ENCODE data around the gene KRT6A. TPM values are rescaled to one million over a fixed set of nuclear protein-coding genes. Genes with fewer than 3 reads are reported as not detected.

Gene KRT6A
- total RNA-seq (2014; rRNA removed; shearing (Covaris generic)) = not detected in 2 replicates
- polyA plus RNA-seq (2016; fragmentation: Nextera tagmentation; extraction: Ambion mirVana) = not detected in 2 replicates

- Histone ChIP-seq H3K27me3 (replicated peaks; ENCODE audit: insufficient read depth) (peaks cover 11% of the 10 kb centered on the region), H2AFZ (no peak within 1 kb of the TSS), H3K4me2 (ENCODE audit: unreplicated experiment) (peak within 1 kb of the TSS; percentile 80), H3K9ac (peak within 1 kb of the TSS; percentile 28; the same call in 1 of the 2 replicates), H3K9me3 (ENCODE audit: low read depth) (no peaks in the 10 kb centered on the region), H3K36me3 (ENCODE audit: low read depth) (no peaks in the 10 kb centered on the region), H3K9me2 (ENCODE audit: insufficient read depth) (no peaks in the 10 kb centered on the region), H3F3A (ENCODE audit: insufficient read depth) (peaks cover 30% of the 10 kb centered on the region), H4K20me1 (ENCODE audit: insufficient read depth) (no peaks in the 10 kb centered on the region), H3K27ac (no peak within 1 kb of the TSS), H3K4me1 (ENCODE audit: insufficient read depth) (peaks cover 43% of the 10 kb centered on the region), H3K79me2 (ENCODE audit: insufficient read depth) (no peaks in the 10 kb centered on the region), H3K4me3 (no peak within 1 kb of the TSS)
- TF ChIP-seq EZH2 (IDR thresholded peaks at IDR 0.05; ENCODE audit: insufficient read depth, poor library complexity, severe bottlenecking) (no peak), EZH2phosphoT487 (IDR thresholded peaks at IDR 0.05; ENCODE audit: insufficient read depth, low read depth) (no peak)
- DNase-seq = peak; percentile 6
- in situ Hi-C loops (cut with MboI) = no loop called here
- 94 to 95% methylated on average over 2 of the region's 2 CpGs for whole genome bisulfite sequencing, 2 experiments (ENCODE audit: low coverage in 1 of 2, low lambda C conversion rate in 2 of 2, missing lambda C conversion rate in 2 of 2)
Measured at GRCh38 chr12:52493172-52493571, at the start of gene KRT6A. Gene KRT6A, minus strand, starts transcription at chr12:52493257. Its CDS starts 69 bp downstream, at chr12:52493188.

DNA sequence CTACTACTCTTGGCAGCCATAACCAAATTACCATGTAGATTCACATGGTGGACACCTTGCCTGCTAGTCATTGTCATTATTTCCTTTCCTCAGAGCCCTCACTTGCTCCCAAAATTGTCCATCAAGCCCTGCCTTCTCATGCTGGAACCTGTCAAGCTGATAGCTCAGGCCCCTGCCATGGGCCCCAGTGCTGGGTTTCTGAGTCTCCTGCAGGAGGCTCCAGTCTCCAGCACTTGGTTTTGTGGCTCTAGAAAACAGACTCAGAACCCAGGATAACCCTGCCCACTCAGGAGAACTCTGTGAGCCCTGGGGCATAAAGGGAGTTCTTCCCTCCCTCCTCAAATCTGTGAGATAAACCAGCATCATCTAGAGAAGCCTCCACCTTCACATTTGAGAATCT lies 49.1 kb upstream of the KRT6A start:
- H3K27ac ChIP-seq = no peak overlapping the region
- H3K9me2 ChIP-seq (ENCODE audit: insufficient read depth) = no peaks in the 10 kb centered on the region
- no peaks in the 10 kb centered on the region for H4K20me1 ChIP-seq (ENCODE audit: insufficient read depth)
- peaks cover 19% of the 10 kb centered on the region for H3K27me3 ChIP-seq (replicated peaks; ENCODE audit: insufficient read depth)
- no peak overlapping the region for H3K4me2 ChIP-seq (ENCODE audit: unreplicated experiment)
- H3K4me1 ChIP-seq (ENCODE audit: insufficient read depth) = no peaks in the 10 kb centered on the region
- TF ChIP-seq EZH2 (IDR thresholded peaks at IDR 0.05; ENCODE audit: insufficient read depth, poor library complexity, severe bottlenecking) = no peak
- H3K9me3 ChIP-seq (ENCODE audit: low read depth) = no peaks in the 10 kb centered on the region
- H3K79me2 ChIP-seq (ENCODE audit: insufficient read depth) = no peaks in the 10 kb centered on the region
- no peak overlapping the region for H3K4me3 ChIP-seq
- no peaks in the 10 kb centered on the region for H3F3A ChIP-seq (ENCODE audit: insufficient read depth)
- H3K9ac ChIP-seq = no peak overlapping the region
- in situ Hi-C loops (cut with MboI) = no loop called here
- no peak overlapping the region for H2AFZ ChIP-seq
- no peak for DNase-seq
- H3K36me3 ChIP-seq (ENCODE audit: low read depth) = no peaks in the 10 kb centered on the region

DNA sequence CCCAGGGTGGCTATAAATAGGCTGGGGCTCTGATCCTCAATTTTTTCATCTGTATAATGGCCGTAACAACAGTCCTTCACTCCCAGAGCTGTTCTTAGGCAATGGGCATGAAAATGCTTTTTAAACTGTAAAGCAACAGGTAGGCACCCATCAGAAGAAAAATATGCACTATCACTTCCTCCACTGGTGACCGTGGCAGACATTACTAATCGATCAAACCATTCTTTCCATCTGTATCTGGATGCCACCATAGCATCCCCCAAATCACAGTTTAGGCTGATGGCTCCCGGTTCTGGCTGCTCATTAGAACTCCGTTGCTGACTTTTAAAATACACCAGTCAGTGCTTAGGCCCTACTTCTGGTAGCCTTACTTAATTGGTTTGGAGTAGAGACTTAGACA lies 48.7 kb upstream of the KRT6A start:
- no peak overlapping the region for H2AFZ ChIP-seq
- no peaks in the 10 kb centered on the region for H3K9me2 ChIP-seq (ENCODE audit: insufficient read depth)
- in situ Hi-C loops (cut with MboI) = no loop called here
- no peaks in the 10 kb centered on the region for H3F3A ChIP-seq (ENCODE audit: insufficient read depth)
- H3K4me2 ChIP-seq (ENCODE audit: unreplicated experiment) = no peak overlapping the region
- no peaks in the 10 kb centered on the region for H3K4me1 ChIP-seq (ENCODE audit: insufficient read depth)
- no peak overlapping the region for H3K4me3 ChIP-seq
- WGBS, 2 experiments (ENCODE audit: low coverage in 1 of 2, low lambda C conversion rate in 2 of 2, missing lambda C conversion rate in 2 of 2) = 72 to 75% methylated on average over 5 of the region's 5 CpGs
- no peak for DNase-seq
- H3K36me3 ChIP-seq (ENCODE audit: low read depth) = no peaks in the 10 kb centered on the region
- H3K79me2 ChIP-seq (ENCODE audit: insufficient read depth) = no peaks in the 10 kb centered on the region
- H3K27me3 ChIP-seq (replicated peaks; ENCODE audit: insufficient read depth) = peaks cover 18% of the 10 kb centered on the region
- TF ChIP-seq EZH2 (IDR thresholded peaks at IDR 0.05; ENCODE audit: insufficient read depth, poor library complexity, severe bottlenecking) (no peak), EZH2phosphoT487 (IDR thresholded peaks at IDR 0.05; ENCODE audit: insufficient read depth, low read depth) (no peak)
- no peaks in the 10 kb centered on the region for H4K20me1 ChIP-seq (ENCODE audit: insufficient read depth)
- H3K9ac ChIP-seq = no peak overlapping the region
- H3K27ac ChIP-seq = no peak overlapping the region
- no peaks in the 10 kb centered on the region for H3K9me3 ChIP-seq (ENCODE audit: low read depth)

- no peak for DNase-seq
- in situ Hi-C loops (cut with MboI) = no loop called here
- no peak overlapping the region for H3K27ac ChIP-seq
- peaks cover 10% of the 10 kb centered on the region; the same call in 1 of the 2 replicates for H3K27me3 ChIP-seq (replicated peaks; ENCODE audit: insufficient read depth)
- H3K4me3 ChIP-seq = no peak overlapping the region
- no peaks in the 10 kb centered on the region for H3K36me3 ChIP-seq (ENCODE audit: low read depth)
- 74% methylated on average over 7 of the region's 7 CpGs for WGBS, 2 experiments (ENCODE audit: low coverage in 1 of 2, low lambda C conversion rate in 2 of 2, missing lambda C conversion rate in 2 of 2)
- H2AFZ ChIP-seq = no peak overlapping the region
- H3K4me2 ChIP-seq (ENCODE audit: unreplicated experiment) = no peak overlapping the region
- H3K9me2 ChIP-seq (ENCODE audit: insufficient read depth) = no peaks in the 10 kb centered on the region
- no peaks in the 10 kb centered on the region for H3K9me3 ChIP-seq (ENCODE audit: low read depth)
- no peak for TF ChIP-seq EZH2phosphoT487 (IDR thresholded peaks at IDR 0.05; ENCODE audit: insufficient read depth, low read depth)
- TF ChIP-seq EZH2 (IDR thresholded peaks at IDR 0.05; ENCODE audit: insufficient read depth, poor library complexity, severe bottlenecking) = no peak
- no peaks in the 10 kb centered on the region for H3K4me1 ChIP-seq (ENCODE audit: insufficient read depth)
- H4K20me1 ChIP-seq (ENCODE audit: insufficient read depth) = no peaks in the 10 kb centered on the region
- H3K9ac ChIP-seq = no peak overlapping the region
- H3K79me2 ChIP-seq (ENCODE audit: insufficient read depth) = no peaks in the 10 kb centered on the region
- H3F3A ChIP-seq (ENCODE audit: insufficient read depth) = no peaks in the 10 kb centered on the region
Measured at GRCh38 chr12:52540531-52540930, 47.5 kb upstream of the KRT6A start.

GRCh38 chr12:52539821-52540173 lies 46.7 kb upstream of the KRT6A start:
- no peak overlapping the region for H3K27ac ChIP-seq
- no peaks in the 10 kb centered on the region for H3F3A ChIP-seq (ENCODE audit: insufficient read depth)
- WGBS, 2 experiments (ENCODE audit: low coverage in 1 of 2, low lambda C conversion rate in 2 of 2, missing lambda C conversion rate in 2 of 2) = 89 to 100% methylated on average over 2 to 3 of the region's 3 CpGs
- no peaks in the 10 kb centered on the region for H3K36me3 ChIP-seq (ENCODE audit: low read depth)
- H3K79me2 ChIP-seq (ENCODE audit: insufficient read depth) = no peaks in the 10 kb centered on the region
- TF ChIP-seq EZH2phosphoT487 (IDR thresholded peaks at IDR 0.05; ENCODE audit: insufficient read depth, low read depth) (no peak), EZH2 (IDR thresholded peaks at IDR 0.05; ENCODE audit: insufficient read depth, poor library complexity, severe bottlenecking) (no peak)
- in situ Hi-C loops (cut with MboI) = no loop called here
- no peak overlapping the region for H3K4me2 ChIP-seq (ENCODE audit: unreplicated experiment)
- no peak overlapping the region for H3K9ac ChIP-seq
- H3K4me1 ChIP-seq (ENCODE audit: insufficient read depth) = no peaks in the 10 kb centered on the region
- H3K4me3 ChIP-seq = no peak overlapping the region
- no peaks in the 10 kb centered on the region for H3K9me2 ChIP-seq (ENCODE audit: insufficient read depth)
- no peak for DNase-seq
- no peaks in the 10 kb centered on the region for H4K20me1 ChIP-seq (ENCODE audit: insufficient read depth)
- H3K9me3 ChIP-seq (ENCODE audit: low read depth) = no peaks in the 10 kb centered on the region
- H3K27me3 ChIP-seq (replicated peaks; ENCODE audit: insufficient read depth) = peaks cover 6% of the 10 kb centered on the region; the same call in 1 of the 2 replicates
- no peak overlapping the region for H2AFZ ChIP-seq

Measured in GM23248 (cell line).